SU-DHL-6 (cell line): ENCODE results near the gene DPPA3.

Source experiments
- CTCF ChIP-seq: fragments of 200-600 bp; sonication (generic); IDR thresholded peaks from one replicate; pipeline ENCODE4 v1.5.1; 2017; ENCODE audit warnings: antibody characterized with exemption, mild to moderate bottlenecking, low read length, moderate library complexity; ENCODE audit not compliant: insufficient read depth, poor library complexity, severe bottlenecking
- EZH2phosphoT487 ChIP-seq: fragments of 200-600 bp; sonication (generic), shearing (Covaris generic); conservative IDR thresholded peaks from 2 replicates; pipeline ENCODE4 v1.6.1; 2018; ENCODE audit warnings: mild to moderate bottlenecking, antibody characterized with exemption, low read length, moderate library complexity, mixed read lengths

- TF ChIP-seq CTCF, result no peak
- TF ChIP-seq EZH2phosphoT487, result no peak
These were observed 31.8 kb upstream of the DPPA3 start for GRCh38 chr12:7679251-7680045.
